ENCODE results near the gene PRKCZ.

GRCh38 chr1:2095394-2095793, 45.2 kb downstream of the PRKCZ start:
- TF ChIP-seq, protein P1, sequence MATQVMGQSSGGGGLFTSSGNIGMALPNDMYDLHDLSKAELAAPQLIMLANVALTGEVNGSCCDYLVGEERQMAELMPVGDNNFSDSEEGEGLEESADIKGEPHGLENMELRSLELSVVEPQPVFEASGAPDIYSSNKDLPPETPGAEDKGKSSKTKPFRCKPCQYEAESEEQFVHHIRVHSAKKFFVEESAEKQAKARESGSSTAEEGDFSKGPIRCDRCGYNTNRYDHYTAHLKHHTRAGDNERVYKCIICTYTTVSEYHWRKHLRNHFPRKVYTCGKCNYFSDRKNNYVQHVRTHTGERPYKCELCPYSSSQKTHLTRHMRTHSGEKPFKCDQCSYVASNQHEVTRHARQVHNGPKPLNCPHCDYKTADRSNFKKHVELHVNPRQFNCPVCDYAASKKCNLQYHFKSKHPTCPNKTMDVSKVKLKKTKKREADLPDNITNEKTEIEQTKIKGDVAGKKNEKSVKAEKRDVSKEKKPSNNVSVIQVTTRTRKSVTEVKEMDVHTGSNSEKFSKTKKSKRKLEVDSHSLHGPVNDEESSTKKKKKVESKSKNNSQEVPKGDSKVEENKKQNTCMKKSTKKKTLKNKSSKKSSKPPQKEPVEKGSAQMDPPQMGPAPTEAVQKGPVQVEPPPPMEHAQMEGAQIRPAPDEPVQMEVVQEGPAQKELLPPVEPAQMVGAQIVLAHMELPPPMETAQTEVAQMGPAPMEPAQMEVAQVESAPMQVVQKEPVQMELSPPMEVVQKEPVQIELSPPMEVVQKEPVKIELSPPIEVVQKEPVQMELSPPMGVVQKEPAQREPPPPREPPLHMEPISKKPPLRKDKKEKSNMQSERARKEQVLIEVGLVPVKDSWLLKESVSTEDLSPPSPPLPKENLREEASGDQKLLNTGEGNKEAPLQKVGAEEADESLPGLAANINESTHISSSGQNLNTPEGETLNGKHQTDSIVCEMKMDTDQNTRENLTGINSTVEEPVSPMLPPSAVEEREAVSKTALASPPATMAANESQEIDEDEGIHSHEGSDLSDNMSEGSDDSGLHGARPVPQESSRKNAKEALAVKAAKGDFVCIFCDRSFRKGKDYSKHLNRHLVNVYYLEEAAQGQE (IDR thresholded peaks at IDR 0.05; ENCODE audit: insufficient replicate concordance, low read depth), result no peak
- TF ChIP-seq, protein P2, sequence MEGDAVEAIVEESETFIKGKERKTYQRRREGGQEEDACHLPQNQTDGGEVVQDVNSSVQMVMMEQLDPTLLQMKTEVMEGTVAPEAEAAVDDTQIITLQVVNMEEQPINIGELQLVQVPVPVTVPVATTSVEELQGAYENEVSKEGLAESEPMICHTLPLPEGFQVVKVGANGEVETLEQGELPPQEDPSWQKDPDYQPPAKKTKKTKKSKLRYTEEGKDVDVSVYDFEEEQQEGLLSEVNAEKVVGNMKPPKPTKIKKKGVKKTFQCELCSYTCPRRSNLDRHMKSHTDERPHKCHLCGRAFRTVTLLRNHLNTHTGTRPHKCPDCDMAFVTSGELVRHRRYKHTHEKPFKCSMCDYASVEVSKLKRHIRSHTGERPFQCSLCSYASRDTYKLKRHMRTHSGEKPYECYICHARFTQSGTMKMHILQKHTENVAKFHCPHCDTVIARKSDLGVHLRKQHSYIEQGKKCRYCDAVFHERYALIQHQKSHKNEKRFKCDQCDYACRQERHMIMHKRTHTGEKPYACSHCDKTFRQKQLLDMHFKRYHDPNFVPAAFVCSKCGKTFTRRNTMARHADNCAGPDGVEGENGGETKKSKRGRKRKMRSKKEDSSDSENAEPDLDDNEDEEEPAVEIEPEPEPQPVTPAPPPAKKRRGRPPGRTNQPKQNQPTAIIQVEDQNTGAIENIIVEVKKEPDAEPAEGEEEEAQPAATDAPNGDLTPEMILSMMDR (IDR thresholded peaks at IDR 0.05; ENCODE audit: insufficient read depth, low read length), result no peak
- no peak for TF ChIP-seq POLR2AphosphoS5 (IDR thresholded peaks at IDR 0.05; ENCODE audit: low read depth)

Measured in HL-60 (cell line).